AML-193 (cell line): ENCODE results near the gene SMARCC1.

Experiments
- DNase-seq, 2 experiments: peaks; one replicate each; lab custom pipeline; 2025; lab: John Stamatoyannopoulos, UW

Gene SMARCC1

GRCh38 chr3:47586746-47587145 lies 194.9 kb downstream of the SMARCC1 start:
- no peak for DNase-seq

GRCh38 chr3:47583320-47584075 lies 198.2 kb downstream of the SMARCC1 start:
- DNase-seq: no peak

- no peak for DNase-seq
Observed at GRCh38 chr3:47581835-47582234, 199.9 kb downstream of the SMARCC1 start.

DNA sequence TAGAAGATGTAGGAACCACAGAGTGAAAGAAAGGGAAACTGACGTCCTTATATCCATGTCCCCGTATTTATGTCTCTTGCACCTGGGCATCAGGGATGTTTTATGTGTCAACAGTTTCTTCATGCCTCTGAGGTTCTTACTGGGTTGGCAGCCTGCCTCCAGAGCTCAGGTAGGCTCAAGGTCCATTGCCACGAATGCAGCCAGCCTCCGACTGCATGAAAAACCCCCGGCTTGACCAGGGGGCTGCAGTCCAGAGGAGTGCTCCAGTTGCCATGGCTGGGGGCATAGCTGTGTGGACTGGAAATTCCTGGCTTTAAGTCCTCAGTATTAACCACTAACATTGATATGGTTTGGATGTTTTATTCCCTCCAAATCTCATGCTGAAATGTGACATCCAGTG lies 200.3 kb downstream of the SMARCC1 start:
- no peak for DNase-seq

DNA sequence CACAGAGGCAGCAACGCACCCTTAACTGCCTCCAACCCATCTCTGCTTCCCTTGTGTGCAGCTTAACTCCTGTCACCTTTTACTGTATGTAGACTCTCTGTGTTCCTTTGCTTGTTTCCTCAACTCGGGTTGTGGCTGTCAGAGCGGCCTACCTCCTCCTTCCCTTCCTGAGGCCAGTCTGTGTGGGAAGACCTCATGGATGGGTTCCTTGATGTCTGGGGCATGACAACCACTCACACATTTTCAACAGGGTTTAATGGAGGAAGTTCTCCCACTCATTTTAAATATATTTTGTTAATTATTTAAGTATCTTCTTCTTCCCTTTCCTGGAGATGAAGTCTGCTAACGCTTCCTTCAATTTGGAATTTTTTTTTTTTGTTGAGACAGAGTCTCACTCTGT lies 201.2 kb downstream of the SMARCC1 start:
- DNase-seq: no peak

- DNase-seq: no peak
Observed at GRCh38 chr3:47579875-47580274, 201.8 kb downstream of the SMARCC1 start.

DNA sequence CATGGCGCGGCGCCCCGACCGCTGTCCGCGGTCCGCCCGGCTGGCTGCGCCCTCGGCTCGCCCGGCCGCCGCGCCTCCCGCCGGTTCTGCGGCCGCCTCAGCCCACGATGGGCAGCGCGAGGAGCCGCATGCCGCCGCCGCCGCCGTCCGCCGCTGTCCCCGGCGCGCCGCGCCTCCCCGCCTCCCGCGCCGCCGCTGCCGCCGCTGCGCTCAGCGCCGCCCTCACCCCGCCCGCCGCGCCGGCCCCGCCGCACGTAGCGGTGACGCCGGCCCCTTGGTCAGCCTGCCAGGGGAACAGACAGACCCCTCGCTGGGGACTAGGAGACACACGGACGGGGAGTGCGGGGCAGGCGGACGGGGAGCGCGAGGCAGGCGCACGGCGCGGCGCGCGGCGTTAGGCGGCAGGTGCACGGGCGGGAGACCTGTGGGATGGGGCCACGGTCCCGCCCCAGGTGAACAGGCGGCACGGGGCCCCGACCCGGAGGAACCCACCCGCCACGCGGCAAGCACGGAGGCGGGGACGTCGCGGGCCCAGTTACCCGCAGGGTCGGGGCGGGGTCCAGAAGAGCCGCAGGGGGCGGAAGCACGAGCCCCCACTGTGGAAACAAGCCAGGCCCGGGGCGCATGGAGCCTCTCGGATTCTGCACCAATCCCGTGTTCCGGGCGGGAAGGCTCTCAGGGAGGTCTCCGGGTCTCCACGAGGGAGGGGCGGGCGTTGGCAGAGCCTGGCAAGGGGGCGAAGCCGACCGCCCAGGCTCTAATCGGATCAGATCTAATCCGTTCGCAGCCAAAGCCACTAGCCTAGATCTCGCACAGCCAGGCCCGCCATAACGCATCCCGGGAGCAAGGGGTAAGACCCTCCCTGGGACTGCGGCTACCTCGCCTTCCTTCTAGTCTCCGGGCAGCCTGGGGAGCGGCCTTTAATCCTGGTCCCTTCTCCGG lies 202.7 kb downstream of the SMARCC1 start, which contains the start of gene CSPG5:
Gene CSPG5, minus strand, starts transcription at position 175 of the 942 bp plus-strand sequence. Its CDS starts 172 bp downstream, at position 3.
- DNase-seq: no peak

- DNase-seq: no peak
Observed at GRCh38 chr3:47578119-47578632, 203.5 kb downstream of the SMARCC1 start.

DNA sequence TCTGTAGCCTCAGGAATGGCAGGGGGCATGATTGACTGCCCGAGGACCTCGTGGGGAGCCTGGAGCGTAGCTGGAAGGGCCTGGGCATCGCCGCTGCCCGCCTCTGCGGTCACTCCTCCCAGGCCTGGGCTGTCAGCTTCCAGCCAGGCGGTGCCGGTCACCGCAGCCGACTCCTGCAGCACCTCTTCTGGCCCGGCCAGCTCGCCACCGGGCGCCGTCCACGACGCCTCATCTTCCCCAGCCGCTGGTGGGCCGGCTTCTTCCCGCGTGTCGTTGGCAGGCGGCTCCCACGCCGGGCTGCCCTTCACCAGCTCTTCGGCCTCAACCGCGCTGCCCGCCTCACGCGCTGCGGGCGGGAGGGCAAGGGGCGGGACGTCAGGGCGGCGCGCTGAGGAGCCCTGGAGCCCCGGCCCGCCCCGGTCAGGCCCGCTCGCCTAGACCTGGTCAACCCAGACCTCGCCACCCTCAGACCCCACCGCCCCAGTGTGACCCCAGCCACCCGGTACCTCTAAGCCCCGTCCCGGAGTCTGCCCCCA lies 204.0 kb downstream of the SMARCC1 start:
- DNase-seq: no peak

- no peak for DNase-seq
Observed at GRCh38 chr3:47573190-47574172, 208.2 kb downstream of the SMARCC1 start.

GRCh38 chr3:47571391-47572175 lies 210.1 kb downstream of the SMARCC1 start:
- no peak for DNase-seq

- DNase-seq: no peak
Observed at GRCh38 chr3:47568901-47569300, 212.8 kb downstream of the SMARCC1 start.

DNA sequence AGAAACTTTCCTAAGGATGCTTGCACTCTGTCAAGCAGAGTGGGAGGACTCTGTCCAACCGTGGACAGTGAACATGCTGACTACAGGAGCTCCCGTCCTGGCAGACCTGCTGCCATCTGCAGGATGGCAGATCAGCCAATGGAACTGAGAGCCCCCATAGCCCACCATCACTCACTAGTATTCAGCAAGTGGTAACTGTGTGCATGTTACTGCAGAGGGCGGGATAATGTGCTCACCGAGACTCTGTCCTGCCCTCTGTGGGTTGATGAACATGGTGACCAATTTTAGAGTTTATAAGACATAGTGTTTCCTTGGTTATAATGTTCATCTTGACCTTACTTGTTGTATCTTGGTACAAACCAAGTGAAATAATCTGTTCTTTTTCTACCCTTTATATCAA lies 214.5 kb downstream of the SMARCC1 start:
- no peak for DNase-seq

DNA sequence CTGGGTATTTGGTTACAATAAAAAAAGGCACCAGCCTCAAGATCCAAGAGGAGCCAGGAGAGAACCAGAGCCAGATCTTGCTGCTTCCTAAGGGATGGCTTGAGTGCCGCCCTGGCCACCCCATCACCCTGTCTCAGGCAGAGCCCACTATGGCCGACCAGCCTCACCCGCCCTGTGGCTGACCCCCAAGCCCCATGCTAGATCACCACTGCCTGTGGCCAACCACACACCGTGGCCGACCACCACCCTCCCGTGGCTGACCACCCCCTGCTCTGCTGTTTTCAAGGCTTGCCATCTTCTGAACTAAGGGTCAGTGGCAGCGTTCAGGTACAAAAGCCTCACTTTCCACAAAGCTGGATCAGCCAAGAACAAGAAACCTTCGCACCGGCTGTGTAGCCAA lies 215.0 kb downstream of the SMARCC1 start:
- DNase-seq: no peak

DNA sequence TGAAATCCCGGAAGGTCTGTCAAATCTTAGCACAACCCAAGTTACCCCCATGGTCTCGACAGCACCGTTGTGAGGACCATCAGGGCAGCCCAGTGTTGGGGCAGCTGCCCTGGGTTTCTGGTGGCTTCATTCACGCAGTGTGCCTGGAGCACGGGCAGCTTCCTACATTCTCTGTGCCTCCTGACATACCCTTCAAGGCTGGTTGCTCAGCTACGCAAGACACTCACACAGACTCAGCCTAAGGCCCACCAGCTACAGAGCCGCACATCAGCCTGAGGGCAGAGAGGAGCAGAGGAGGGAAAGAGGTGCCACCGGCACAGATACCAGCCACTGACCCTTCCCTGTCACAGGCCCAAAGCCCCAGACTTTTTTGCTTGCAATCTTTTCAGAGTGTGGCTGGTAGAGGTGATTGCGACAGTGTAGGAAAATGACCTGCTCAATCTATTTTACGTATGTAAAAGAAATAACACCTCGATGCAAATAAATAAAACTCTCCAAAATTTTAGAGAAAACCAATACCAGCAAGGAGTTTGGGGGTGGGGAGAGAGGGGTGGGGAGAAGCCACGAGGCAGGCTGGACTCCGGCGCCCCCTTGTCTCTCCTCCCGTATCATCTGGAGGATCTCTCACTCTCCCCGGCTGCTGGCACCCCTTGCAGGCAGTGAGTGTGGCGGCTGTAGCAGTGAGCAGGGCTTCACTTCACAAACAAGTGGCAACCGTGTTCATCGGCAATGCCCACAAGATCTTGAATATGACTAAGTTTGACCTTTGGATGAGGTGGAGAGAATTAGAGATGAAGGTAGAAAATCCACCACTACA lies 215.8 kb downstream of the SMARCC1 start:
- DNase-seq: no peak

DNA sequence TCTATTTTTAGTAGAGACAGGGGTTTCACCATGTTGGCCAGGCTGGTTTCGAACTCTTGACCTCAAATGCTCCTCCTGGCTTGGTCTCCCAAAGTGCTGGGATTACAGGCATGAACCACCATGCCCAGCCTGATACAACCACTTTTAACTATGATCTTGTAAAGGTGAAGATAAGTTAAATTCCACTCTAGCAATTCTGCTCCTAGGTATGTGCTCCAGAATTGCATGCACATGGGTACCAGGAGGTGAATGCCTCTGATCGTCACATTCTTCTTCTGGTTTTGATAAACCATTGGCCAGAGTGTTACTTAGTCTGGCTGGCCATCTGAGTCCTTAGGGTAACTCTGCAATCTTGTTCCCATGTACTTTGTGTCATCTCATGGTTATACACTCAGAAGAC lies 225.3 kb downstream of the SMARCC1 start:
- DNase-seq: no peak

- no peak for DNase-seq
Observed at GRCh38 chr3:47554335-47554734, 227.4 kb downstream of the SMARCC1 start.

GRCh38 chr3:47553407-47553806 lies 228.3 kb downstream of the SMARCC1 start:
- DNase-seq: no peak

DNA sequence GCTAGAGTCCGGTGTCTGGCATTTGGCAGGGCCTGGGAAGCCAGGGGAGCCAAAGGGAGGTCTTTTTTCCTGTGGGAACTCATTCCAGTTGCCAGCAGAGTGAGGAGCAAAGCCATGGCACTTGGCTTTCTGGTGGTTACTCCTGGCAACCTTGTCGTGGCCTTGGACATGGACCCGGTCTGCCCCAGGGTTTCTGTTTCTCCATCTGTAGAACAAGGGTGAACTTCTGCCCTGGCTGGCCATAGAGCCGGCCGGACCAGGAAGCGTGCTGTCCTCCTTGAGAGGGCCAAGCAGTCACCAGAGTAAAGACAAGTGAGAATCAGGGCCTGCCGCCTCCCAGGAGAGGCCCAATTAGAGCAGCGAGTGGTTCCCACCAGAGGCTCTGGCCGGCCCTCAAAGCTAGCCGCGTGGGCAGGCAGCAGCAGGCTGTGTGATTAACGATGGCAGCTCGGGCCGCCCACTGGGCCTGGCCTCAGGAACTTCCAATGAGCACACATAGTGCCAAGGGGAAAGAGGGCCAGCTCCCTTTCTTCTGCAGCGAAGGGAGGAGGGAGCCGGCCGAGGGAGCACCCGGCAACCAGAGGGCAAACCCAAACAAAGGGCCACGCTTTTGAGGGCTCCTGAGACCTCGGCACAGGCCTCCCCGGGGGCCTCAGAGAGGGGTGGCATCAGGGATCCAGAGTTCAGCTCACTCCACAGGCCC lies 239.1 kb downstream of the SMARCC1 start:
- no peak for DNase-seq
